SU-DHL-6 (cell line): ENCODE measurements around the gene KY.

Source experiments
- H2AFZ ChIP-seq: fragments of 200-600 bp; sonication (generic); 2 replicates; pipeline ENCODE4 v1.6.1; 2014; ENCODE audit warnings: low read depth, mild to moderate bottlenecking, moderate library complexity, mixed read lengths, antibody characterized with exemption, low read length; ENCODE audit not compliant: severe bottlenecking
- H3F3A ChIP-seq: fragments of 200-600 bp; shearing (Covaris generic); 2 replicates; pipeline ENCODE4 v1.6.0; 2016; ENCODE audit warnings: antibody characterized with exemption, mild to moderate bottlenecking; ENCODE audit not compliant: insufficient read depth
- H3K27ac ChIP-seq: fragments of 200-600 bp; sonication (generic); 2 replicates; pipeline ENCODE4 v1.5.1; 2016; ENCODE audit warnings: low read depth, mild to moderate bottlenecking, low read length, moderate library complexity, mixed read lengths
- H3K27me3 ChIP-seq: fragments of 200-600 bp; sonication (generic), shearing (Covaris generic); 2 replicates; pipeline ENCODE4 v1.6.0; 2014; ENCODE audit warnings: mild to moderate bottlenecking, low read length
- H3K36me3 ChIP-seq: fragments of 200-600 bp; sonication (generic); 2 replicates; pipeline ENCODE4 v1.6.1; 2014; ENCODE audit warnings: mild to moderate bottlenecking, low read length, mixed read lengths
- H3K4me2 ChIP-seq: fragments of 300-600, 200-600 bp; shearing (Covaris generic), sonication (generic); 2 replicates; pipeline ENCODE4 v1.6.0; 2014; ENCODE audit warnings: low read length, low read depth, mild to moderate bottlenecking; ENCODE audit not compliant: poor library complexity, severe bottlenecking
- H3K4me3 ChIP-seq: fragments of 200-600 bp; sonication (generic); 2 replicates; pipeline ENCODE4 v1.5.1; 2014; ENCODE audit warnings: antibody characterized with exemption, low read length, mild to moderate bottlenecking, mixed read lengths; ENCODE audit not compliant: insufficient read depth, poor library complexity, severe bottlenecking
- H3K79me2 ChIP-seq: fragments of 200-600 bp; sonication (generic); 2 replicates; pipeline ENCODE4 v1.6.1; 2014; ENCODE audit warnings: mild to moderate bottlenecking, low read length, moderate library complexity; ENCODE audit not compliant: insufficient read depth
- H3K9ac ChIP-seq: fragments of 200-600 bp; sonication (generic); 2 replicates; pipeline ENCODE4 v1.7.0; 2014; ENCODE audit warnings: mild to moderate bottlenecking, low read length
- H3K9me2 ChIP-seq: fragments of 200-600 bp; sonication (generic); replicated peaks from 2 replicates; pipeline ENCODE4 v1.6.1; 2014; ENCODE audit warnings: low read length; ENCODE audit not compliant: insufficient read depth
- H3K9me3 ChIP-seq: fragments of 200-600 bp; sonication (generic); 2 replicates; pipeline ENCODE4 v1.6.1; 2014; ENCODE audit warnings: low read length, mixed read lengths; ENCODE audit not compliant: insufficient read depth
- H4K20me1 ChIP-seq: fragments of 200-600 bp; sonication (generic); 2 replicates; pipeline ENCODE4 v1.6.1; 2014; ENCODE audit warnings: low read depth, mild to moderate bottlenecking, antibody characterized with exemption, low read length, moderate library complexity, mixed read lengths
- EZH2phosphoT487 ChIP-seq: fragments of 200-600 bp; sonication (generic), shearing (Covaris generic); conservative IDR thresholded peaks from 2 replicates; pipeline ENCODE4 v1.6.1; 2018; ENCODE audit warnings: mild to moderate bottlenecking, antibody characterized with exemption, low read length, moderate library complexity, mixed read lengths
- TF ChIP-seq, protein P1 (sequence below): fragments of 200-600 bp; sonication (generic); IDR thresholded peaks from one replicate; pipeline ENCODE4 v1.5.1; 2017; ENCODE audit warnings: antibody characterized with exemption, mild to moderate bottlenecking, low read length, moderate library complexity; ENCODE audit not compliant: insufficient read depth, poor library complexity, severe bottlenecking

KY gene

DNA sequence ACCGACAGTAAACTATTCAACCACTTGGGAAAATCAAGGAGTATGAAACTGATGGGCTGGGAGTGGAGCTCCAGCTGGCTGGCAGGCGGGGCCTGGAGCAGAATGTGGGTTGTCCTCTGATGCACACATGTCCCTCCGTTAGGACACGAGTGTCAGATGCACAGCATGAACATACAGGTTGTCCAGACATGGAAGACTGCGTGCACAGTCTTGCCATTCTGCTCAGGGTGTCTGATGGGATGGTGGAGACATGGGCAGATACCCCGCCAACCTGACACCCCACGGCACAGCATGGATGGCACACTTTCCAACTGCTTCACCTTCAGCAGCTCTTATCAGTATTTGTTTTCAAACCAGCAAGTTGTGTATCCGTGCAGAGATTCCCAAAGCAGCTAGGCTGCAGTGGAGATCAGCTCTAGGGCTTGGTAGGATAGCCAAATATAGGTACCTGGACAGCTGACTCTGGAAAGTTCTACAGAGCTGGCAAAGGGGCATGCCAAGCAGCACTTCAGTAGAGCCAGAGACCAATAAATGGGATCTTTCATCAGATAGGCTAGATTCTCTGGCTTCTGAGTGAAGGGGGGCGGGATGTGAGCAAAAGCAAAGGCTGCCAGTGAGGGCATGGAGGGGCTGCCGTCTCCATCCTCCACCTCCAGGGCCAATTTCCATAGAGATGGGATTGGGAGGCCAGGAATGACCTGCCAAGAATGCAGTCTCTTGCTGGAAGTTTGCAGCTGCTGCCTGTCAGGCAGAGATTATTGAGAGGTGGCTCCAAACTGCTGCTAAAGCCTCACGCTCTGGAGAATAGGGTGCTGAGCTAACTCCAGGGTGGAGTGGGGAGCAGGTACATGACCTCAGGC, 47.2 kb upstream of the KY start:
- H3K9me2 ChIP-seq: no peaks in the 10 kb centered on the region
- no peaks in the 10 kb centered on the region for H3F3A ChIP-seq
- no peak overlapping the region for H2AFZ ChIP-seq
- H3K9ac ChIP-seq: no peak overlapping the region
- no peak overlapping the region for H3K27ac ChIP-seq
- H3K36me3 ChIP-seq: no peaks in the 10 kb centered on the region
- H3K27me3 ChIP-seq: no peaks in the 10 kb centered on the region
- no peak overlapping the region for H3K4me3 ChIP-seq
- H3K4me2 ChIP-seq: no peak overlapping the region
- H3K79me2 ChIP-seq: no peaks in the 10 kb centered on the region
- H3K9me3 ChIP-seq: no peaks in the 10 kb centered on the region
- no peaks in the 10 kb centered on the region for H4K20me1 ChIP-seq
- TF ChIP-seq EZH2phosphoT487: no peak
- TF ChIP-seq, protein P1, sequence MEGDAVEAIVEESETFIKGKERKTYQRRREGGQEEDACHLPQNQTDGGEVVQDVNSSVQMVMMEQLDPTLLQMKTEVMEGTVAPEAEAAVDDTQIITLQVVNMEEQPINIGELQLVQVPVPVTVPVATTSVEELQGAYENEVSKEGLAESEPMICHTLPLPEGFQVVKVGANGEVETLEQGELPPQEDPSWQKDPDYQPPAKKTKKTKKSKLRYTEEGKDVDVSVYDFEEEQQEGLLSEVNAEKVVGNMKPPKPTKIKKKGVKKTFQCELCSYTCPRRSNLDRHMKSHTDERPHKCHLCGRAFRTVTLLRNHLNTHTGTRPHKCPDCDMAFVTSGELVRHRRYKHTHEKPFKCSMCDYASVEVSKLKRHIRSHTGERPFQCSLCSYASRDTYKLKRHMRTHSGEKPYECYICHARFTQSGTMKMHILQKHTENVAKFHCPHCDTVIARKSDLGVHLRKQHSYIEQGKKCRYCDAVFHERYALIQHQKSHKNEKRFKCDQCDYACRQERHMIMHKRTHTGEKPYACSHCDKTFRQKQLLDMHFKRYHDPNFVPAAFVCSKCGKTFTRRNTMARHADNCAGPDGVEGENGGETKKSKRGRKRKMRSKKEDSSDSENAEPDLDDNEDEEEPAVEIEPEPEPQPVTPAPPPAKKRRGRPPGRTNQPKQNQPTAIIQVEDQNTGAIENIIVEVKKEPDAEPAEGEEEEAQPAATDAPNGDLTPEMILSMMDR: no peak

DNA sequence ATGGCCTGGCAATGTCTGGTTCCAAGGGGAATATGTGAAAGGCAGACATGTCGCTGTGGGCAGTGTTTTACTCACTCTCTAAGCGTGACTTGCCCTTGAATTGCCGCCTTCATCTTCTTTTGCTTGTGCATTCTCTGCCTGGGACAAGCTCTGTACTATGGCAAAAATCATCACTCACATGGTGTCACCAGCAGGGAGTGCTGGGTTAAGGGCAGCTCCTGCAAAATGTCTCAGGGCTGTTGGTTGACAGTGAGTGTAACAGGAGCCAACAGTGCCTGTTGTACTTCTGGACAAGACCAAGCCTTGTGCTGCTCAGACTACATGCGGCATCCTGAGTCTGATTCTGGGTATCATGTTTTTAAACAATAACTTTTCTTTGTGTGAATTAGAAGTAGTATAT, 45.3 kb upstream of the KY start:
- Histone ChIP-seq H3K9ac (no peak overlapping the region), H3K27ac (no peak overlapping the region), H3K79me2 (no peaks in the 10 kb centered on the region), H3K27me3 (no peaks in the 10 kb centered on the region), H3K36me3 (no peaks in the 10 kb centered on the region), H3F3A (no peaks in the 10 kb centered on the region), H3K4me2 (no peak overlapping the region), H4K20me1 (no peaks in the 10 kb centered on the region), H3K9me3 (no peaks in the 10 kb centered on the region), H2AFZ (no peak overlapping the region), H3K4me3 (no peak overlapping the region), H3K9me2 (no peaks in the 10 kb centered on the region)
- TF ChIP-seq EZH2phosphoT487: no peak
- TF ChIP-seq, protein P1: no peak

DNA sequence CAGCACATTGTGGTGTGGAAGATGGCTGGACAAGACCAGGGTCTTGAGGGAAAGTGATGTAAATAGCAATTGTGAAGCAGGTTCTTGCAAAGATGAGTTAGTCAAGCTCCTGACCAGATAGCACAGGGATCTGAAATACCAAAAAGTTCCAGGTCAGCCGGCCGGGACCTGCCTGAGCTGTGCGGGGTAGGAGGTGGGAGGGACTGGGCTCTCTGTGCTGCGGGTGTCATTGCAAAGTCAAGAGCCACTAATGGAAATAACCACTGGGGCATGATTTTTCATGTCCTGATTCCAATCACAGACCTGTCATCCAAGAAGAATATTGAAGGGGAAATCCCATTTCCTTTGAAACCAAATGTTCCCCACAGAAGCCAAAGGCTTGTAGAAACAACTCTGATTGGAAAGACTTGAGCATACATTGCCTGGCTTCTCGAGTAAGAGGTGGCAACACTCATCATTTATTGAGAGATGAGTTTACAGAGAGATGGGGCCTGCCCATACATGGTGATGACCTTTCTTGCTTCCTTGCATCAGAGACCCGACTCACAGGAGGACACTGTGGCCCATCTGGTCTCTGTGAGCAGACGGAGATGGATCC, 44.2 kb upstream of the KY start:
- H3K9me3 ChIP-seq: no peaks in the 10 kb centered on the region
- no peak overlapping the region for H3K27ac ChIP-seq
- H2AFZ ChIP-seq: no peak overlapping the region
- H3K4me3 ChIP-seq: no peak overlapping the region
- no peaks in the 10 kb centered on the region for H4K20me1 ChIP-seq
- H3K27me3 ChIP-seq: no peaks in the 10 kb centered on the region
- no peaks in the 10 kb centered on the region for H3K9me2 ChIP-seq
- no peaks in the 10 kb centered on the region for H3F3A ChIP-seq
- TF ChIP-seq EZH2phosphoT487: no peak
- TF ChIP-seq, protein P1: no peak
- no peaks in the 10 kb centered on the region for H3K36me3 ChIP-seq
- no peak overlapping the region for H3K4me2 ChIP-seq
- no peak overlapping the region for H3K9ac ChIP-seq
- no peaks in the 10 kb centered on the region for H3K79me2 ChIP-seq
